BLaER1 treated with 17β-estradiol and CSF1 and Interleukin-3, amounts not matched to agents 10 nM and 100 nM (cell line): ENCODE data around the gene METTL18.

Source experiments
- H3K27ac ChIP-seq, 11 experiments: shearing (Covaris generic); formaldehyde crosslinking; 2 replicates each; pipeline ENCODE4 v1.8.1; 2022
- H3K27me3 ChIP-seq, 11 experiments: shearing (Covaris generic); formaldehyde crosslinking; 2 replicates each; pipeline ENCODE4 v1.8.1; 2022
- H3K36me3 ChIP-seq, 11 experiments: shearing (Covaris generic); formaldehyde crosslinking; 2 replicates each; pipeline ENCODE4 v1.8.1; 2022
- H3K4me1 ChIP-seq, 10 experiments: shearing (Covaris generic); formaldehyde crosslinking; 2 replicates each; pipeline ENCODE4 v1.8.1; 2022
- H3K4me2 ChIP-seq, 11 experiments: shearing (Covaris generic); formaldehyde crosslinking; 2 replicates each; pipeline ENCODE4 v1.8.1; 2022
- H3K4me3 ChIP-seq, 10 experiments: shearing (Covaris generic); formaldehyde crosslinking; 2 replicates each; pipeline ENCODE4 v1.8.1; 2022
- H3K9ac ChIP-seq, 11 experiments: shearing (Covaris generic); formaldehyde crosslinking; 2 replicates each; pipeline ENCODE4 v1.8.1; 2022
- H3K9me3 ChIP-seq, 11 experiments: shearing (Covaris generic); formaldehyde crosslinking; replicated peaks in 1 of 11; 2 replicates each; pipeline ENCODE4 v1.8.1; 2022
- H4K20me1 ChIP-seq, 11 experiments: shearing (Covaris generic); formaldehyde crosslinking; 2 replicates each; pipeline ENCODE4 v1.8.1; 2022
- Cebpa-rat ChIP-seq, 11 experiments: shearing (Covaris generic); IDR thresholded peaks; 2 replicates each; pipeline ENCODE4 v1.8.1; 2022

METTL18 gene

GRCh38 chr1:169794530-169795416 lies at the start of gene METTL18:
Gene METTL18, minus strand, starts transcription at chr1:169794907. Its CDS starts 1,212 bp downstream, at chr1:169793695.
- H3K9ac ChIP-seq = peak within 1 kb of the TSS; percentile 84 to 94 (median 89)
- peaks cover 0 to 47% (median 16%) of the 10 kb centered on the region in 11 experiments; a peak in 15 of 22 replicates for H3K36me3 ChIP-seq
- peak within 1 kb of the TSS; percentile 87 to 95 (median 90) for H3K27ac ChIP-seq
- peak within 1 kb of the TSS; percentile 68 to 96 (median 88) for H3K4me2 ChIP-seq
- no peaks in the 10 kb centered on the region for H3K9me3 ChIP-seq
- no peaks in the 10 kb centered on the region for H4K20me1 ChIP-seq
- H3K4me3 ChIP-seq = peak within 1 kb of the TSS; percentile 77 to 91 (median 84)
- peaks cover 18 to 35% (median 27%) of the 10 kb centered on the region in 10 experiments for H3K4me1 ChIP-seq
- no peak for TF ChIP-seq Cebpa-rat (IDR thresholded peaks at IDR 0.05)
- no peaks in the 10 kb centered on the region for H3K27me3 ChIP-seq

GRCh38 chr1:169838942-169839341 lies 44.2 kb upstream of the METTL18 start:
- no peaks in the 10 kb centered on the region for H4K20me1 ChIP-seq
- no peak overlapping the region for H3K9ac ChIP-seq
- peaks cover 59 to 92% (median 79%) of the 10 kb centered on the region in 11 experiments for H3K36me3 ChIP-seq
- H3K27me3 ChIP-seq = no peaks in the 10 kb centered on the region
- no peak overlapping the region for H3K27ac ChIP-seq
- H3K4me3 ChIP-seq = no peak overlapping the region
- no peak overlapping the region for H3K4me2 ChIP-seq
- H3K4me1 ChIP-seq = no peaks in the 10 kb centered on the region
- TF ChIP-seq Cebpa-rat (IDR thresholded peaks at IDR 0.05) = no peak
- peaks cover 14 to 26% (median 21%) of the 10 kb centered on the region in 11 experiments; a peak in 19 of 22 replicates for H3K9me3 ChIP-seq

- no peak overlapping the region for H3K27ac ChIP-seq
- H3K9ac ChIP-seq = no peak overlapping the region
- H3K4me3 ChIP-seq = no peak overlapping the region
- H3K4me1 ChIP-seq = no peaks in the 10 kb centered on the region
- peaks cover 71 to 92% (median 79%) of the 10 kb centered on the region in 11 experiments for H3K36me3 ChIP-seq
- H3K9me3 ChIP-seq = peaks cover 14 to 26% (median 21%) of the 10 kb centered on the region in 11 experiments; a peak in 19 of 22 replicates
- TF ChIP-seq Cebpa-rat (IDR thresholded peaks at IDR 0.05) = no peak
- H4K20me1 ChIP-seq = no peaks in the 10 kb centered on the region
- H3K4me2 ChIP-seq = no peak overlapping the region
- no peaks in the 10 kb centered on the region for H3K27me3 ChIP-seq
Observed at GRCh38 chr1:169836198-169836597, 41.5 kb upstream of the METTL18 start.

GRCh38 chr1:169835647-169836046 lies 40.9 kb upstream of the METTL18 start:
- H3K4me3 ChIP-seq = no peak overlapping the region
- no peak for TF ChIP-seq Cebpa-rat (IDR thresholded peaks at IDR 0.05)
- H3K4me1 ChIP-seq = no peaks in the 10 kb centered on the region
- peaks cover 71 to 92% (median 78%) of the 10 kb centered on the region in 11 experiments for H3K36me3 ChIP-seq
- H4K20me1 ChIP-seq = no peaks in the 10 kb centered on the region
- no peak overlapping the region for H3K9ac ChIP-seq
- H3K9me3 ChIP-seq = peaks cover 14 to 23% (median 19%) of the 10 kb centered on the region in 11 experiments; a peak in 19 of 22 replicates
- H3K27ac ChIP-seq = no peak overlapping the region
- no peaks in the 10 kb centered on the region for H3K27me3 ChIP-seq
- H3K4me2 ChIP-seq = no peak overlapping the region

GRCh38 chr1:169834869-169835268 lies 40.2 kb upstream of the METTL18 start:
- no peak overlapping the region for H3K9ac ChIP-seq
- peaks cover 72 to 92% (median 78%) of the 10 kb centered on the region in 11 experiments for H3K36me3 ChIP-seq
- H3K27ac ChIP-seq = no peak overlapping the region
- no peaks in the 10 kb centered on the region for H4K20me1 ChIP-seq
- TF ChIP-seq Cebpa-rat (IDR thresholded peaks at IDR 0.05) = no peak
- no peak overlapping the region for H3K4me3 ChIP-seq
- H3K4me2 ChIP-seq = no peak overlapping the region
- H3K4me1 ChIP-seq = no peaks in the 10 kb centered on the region
- no peaks in the 10 kb centered on the region for H3K27me3 ChIP-seq
- peaks cover 11 to 16% (median 15%) of the 10 kb centered on the region in 11 experiments; a peak in 19 of 22 replicates for H3K9me3 ChIP-seq

GRCh38 chr1:169833179-169833901 lies 38.6 kb upstream of the METTL18 start:
- Histone ChIP-seq H3K9ac (no peak overlapping the region), H3K4me1 (no peaks in the 10 kb centered on the region), H3K4me3 (no peak overlapping the region), H3K36me3 (peaks cover 69 to 90% (median 77%) of the 10 kb centered on the region in 11 experiments), H4K20me1 (no peaks in the 10 kb centered on the region), H3K27me3 (no peaks in the 10 kb centered on the region), H3K4me2 (no peak overlapping the region), H3K9me3 (peaks cover 0 to under 1% (median 0%) of the 10 kb centered on the region in 11 experiments; a peak in 5 of 22 replicates), H3K27ac (no peak overlapping the region)
- TF ChIP-seq Cebpa-rat (IDR thresholded peaks at IDR 0.05) = no peak

- Histone ChIP-seq H3K27ac (no peak overlapping the region), H3K36me3 (peaks cover 67 to 98% (median 88%) of the 10 kb centered on the region in 11 experiments), H3K9ac (no peak overlapping the region), H3K4me2 (no peak overlapping the region), H3K9me3 (no peaks in the 10 kb centered on the region), H4K20me1 (no peaks in the 10 kb centered on the region), H3K27me3 (no peaks in the 10 kb centered on the region), H3K4me3 (no peak overlapping the region), H3K4me1 (no peaks in the 10 kb centered on the region)
- no peak for TF ChIP-seq Cebpa-rat (IDR thresholded peaks at IDR 0.05)
Observed at GRCh38 chr1:169829671-169830070, 35.0 kb upstream of the METTL18 start.

- Histone ChIP-seq H3K9me3 (no peaks in the 10 kb centered on the region; a peak in 1 of 22 replicates), H4K20me1 (no peaks in the 10 kb centered on the region), H3K4me2 (no peak overlapping the region), H3K27me3 (no peaks in the 10 kb centered on the region), H3K4me1 (no peaks in the 10 kb centered on the region), H3K27ac (no peak overlapping the region), H3K36me3 (peaks cover 52 to 96% (median 80%) of the 10 kb centered on the region in 11 experiments), H3K4me3 (no peak overlapping the region), H3K9ac (no peak overlapping the region)
- no peak for TF ChIP-seq Cebpa-rat (IDR thresholded peaks at IDR 0.05)
Observed at GRCh38 chr1:169824153-169824552, 29.4 kb upstream of the METTL18 start.

GRCh38 chr1:169821500-169821899 lies 26.8 kb upstream of the METTL18 start:
- Histone ChIP-seq H3K4me1 (no peaks in the 10 kb centered on the region), H3K4me2 (no peak overlapping the region), H3K36me3 (peaks cover 42 to 96% (median 78%) of the 10 kb centered on the region in 11 experiments), H3K9ac (no peak overlapping the region), H3K9me3 (peaks cover 2 to 17% (median 9%) of the 10 kb centered on the region in 11 experiments; a peak in 20 of 22 replicates), H3K4me3 (no peak overlapping the region), H3K27ac (no peak overlapping the region), H3K27me3 (no peaks in the 10 kb centered on the region), H4K20me1 (no peaks in the 10 kb centered on the region)
- TF ChIP-seq Cebpa-rat (IDR thresholded peaks at IDR 0.05) = no peak
